ENCODE measurements around the gene CREB5.

DNA sequence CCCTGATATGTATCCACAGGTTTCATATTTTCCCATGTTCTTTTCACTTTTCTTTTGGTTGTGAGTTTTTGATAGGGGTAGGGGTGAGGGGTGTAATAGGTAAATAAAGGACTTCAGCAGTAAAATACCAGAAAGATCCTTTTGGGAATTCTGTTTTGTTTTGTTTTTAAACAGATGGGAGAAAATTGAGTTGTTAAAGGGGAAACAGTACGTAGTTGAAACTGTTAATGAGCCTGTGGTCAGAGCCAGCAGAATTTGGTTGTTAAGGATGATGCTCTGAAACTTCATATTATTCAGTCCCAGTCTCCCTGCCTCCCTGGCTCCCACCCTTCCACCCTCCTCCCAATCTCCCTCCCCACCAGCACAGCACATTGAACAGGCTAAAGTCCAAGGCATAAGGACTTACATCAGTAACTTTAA is 195.9 kb downstream of the CREB5 start:
- TF ChIP-seq GATA2 (IDR thresholded peaks at IDR 0.05; ENCODE audit: low read depth, low read length) (no peak), GATA3 (IDR thresholded peaks at IDR 0.05; ENCODE audit: low read depth, low read length) (no peak)

Measured in SH-SY5Y (cell line).